COLO668 (cell line): ENCODE measurements around the gene LRRC49.
"Not testable (repeated sequence)": the region's sequence is repeated elsewhere in the genome, so short reads cannot be mapped to it uniquely, and the experiment has no call there.

Experiments used
- DNase-seq: peaks from one replicate; lab custom pipeline; 2025; ENCODE audit not compliant: unreplicated experiment; lab: John Stamatoyannopoulos, UW

LRRC49 gene

GRCh38 chr15:70867911-70868467 lies 24.6 kb upstream of the LRRC49 start:
- no peak for DNase-seq

- DNase-seq = no peak
Measured at GRCh38 chr15:70869346-70869745, 23.3 kb upstream of the LRRC49 start.

- DNase-seq = no peak
Measured at GRCh38 chr15:70870051-70870450, 22.6 kb upstream of the LRRC49 start.

GRCh38 chr15:70871490-70871889 lies 21.1 kb upstream of the LRRC49 start:
- not testable (repeated sequence) for DNase-seq

GRCh38 chr15:70873232-70874054 lies 19.2 kb upstream of the LRRC49 start:
- no peak for DNase-seq

GRCh38 chr15:70875001-70875782 lies 17.4 kb upstream of the LRRC49 start:
- DNase-seq = no peak

- no peak for DNase-seq
Measured at GRCh38 chr15:70876011-70876410, 16.6 kb upstream of the LRRC49 start.

- DNase-seq = no peak
Measured at GRCh38 chr15:70876683-70877082, 15.9 kb upstream of the LRRC49 start.

- no peak for DNase-seq
Measured at GRCh38 chr15:70879401-70879800, 13.2 kb upstream of the LRRC49 start.

- no peak for DNase-seq
Measured at GRCh38 chr15:70880781-70881180, 11.8 kb upstream of the LRRC49 start.

GRCh38 chr15:70882361-70882760 lies 10.3 kb upstream of the LRRC49 start:
- DNase-seq = no peak

GRCh38 chr15:70892912-70893560 lies 410 bp downstream of the LRRC49 start:
- DNase-seq = peak; percentile 55

GRCh38 chr15:70902107-70902506 lies 9.5 kb downstream of the LRRC49 start:
- DNase-seq = no peak

- no peak for DNase-seq
Measured at GRCh38 chr15:70906842-70907241, 14.2 kb downstream of the LRRC49 start.

- DNase-seq = no peak
Measured at GRCh38 chr15:70907784-70908471, 15.3 kb downstream of the LRRC49 start.

GRCh38 chr15:70910958-70911357 lies 18.3 kb downstream of the LRRC49 start:
- DNase-seq = no peak

- no peak for DNase-seq
Measured at GRCh38 chr15:70912187-70912586, 19.6 kb downstream of the LRRC49 start.

GRCh38 chr15:70916531-70916930 lies 23.9 kb downstream of the LRRC49 start:
- no peak for DNase-seq

GRCh38 chr15:70917955-70918354 lies 25.3 kb downstream of the LRRC49 start:
- no peak for DNase-seq

- no peak for DNase-seq
Measured at GRCh38 chr15:70920981-70921696, 28.5 kb downstream of the LRRC49 start.
